ENCODE results near the gene PLPP3. TPM values are rescaled to one million over a fixed set of nuclear protein-coding genes. Genes with fewer than 3 reads are reported as not detected.

The PLPP3 gene
- total RNA-seq, 1 donor from 2014 or later, result 236 TPM

DNA sequence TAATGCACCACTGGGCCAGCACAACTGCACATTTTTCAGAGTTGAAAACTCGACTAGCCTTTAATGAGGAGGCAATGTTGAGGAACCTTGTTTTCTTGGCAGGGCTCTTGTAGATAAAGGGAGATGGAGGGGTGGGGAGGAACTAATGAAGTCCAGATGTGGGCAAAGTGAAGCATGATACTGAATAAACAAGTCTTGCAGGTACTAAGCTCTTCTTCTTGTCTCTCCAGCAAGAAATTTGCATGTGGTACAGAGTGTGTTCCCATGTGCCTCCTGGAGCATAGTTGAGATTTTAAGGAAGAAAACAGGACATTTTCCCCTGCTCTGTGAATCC is 47.0 kb downstream of the PLPP3 start:
- Histone ChIP-seq H3K4me1 (peaks cover 93% of the 10 kb centered on the region), H3K4me3 (no peak overlapping the region), H3K27ac (peak overlapping the region; percentile 31), H3K9me3 (no peaks in the 10 kb centered on the region), H3K27me3 (no peaks in the 10 kb centered on the region), H3K36me3 (peaks cover 0 to 45% of the 10 kb centered on the region in 2 donors)
- no peak for DNase-seq (ENCODE audit: extremely low spot score in 2 of 2)
- intact Hi-C loops (cut with DNase I), result no loop called here
- TF ChIP-seq POLR2A (IDR thresholded peaks at IDR 0.05), result no peak
- TF ChIP-seq, protein P1, sequence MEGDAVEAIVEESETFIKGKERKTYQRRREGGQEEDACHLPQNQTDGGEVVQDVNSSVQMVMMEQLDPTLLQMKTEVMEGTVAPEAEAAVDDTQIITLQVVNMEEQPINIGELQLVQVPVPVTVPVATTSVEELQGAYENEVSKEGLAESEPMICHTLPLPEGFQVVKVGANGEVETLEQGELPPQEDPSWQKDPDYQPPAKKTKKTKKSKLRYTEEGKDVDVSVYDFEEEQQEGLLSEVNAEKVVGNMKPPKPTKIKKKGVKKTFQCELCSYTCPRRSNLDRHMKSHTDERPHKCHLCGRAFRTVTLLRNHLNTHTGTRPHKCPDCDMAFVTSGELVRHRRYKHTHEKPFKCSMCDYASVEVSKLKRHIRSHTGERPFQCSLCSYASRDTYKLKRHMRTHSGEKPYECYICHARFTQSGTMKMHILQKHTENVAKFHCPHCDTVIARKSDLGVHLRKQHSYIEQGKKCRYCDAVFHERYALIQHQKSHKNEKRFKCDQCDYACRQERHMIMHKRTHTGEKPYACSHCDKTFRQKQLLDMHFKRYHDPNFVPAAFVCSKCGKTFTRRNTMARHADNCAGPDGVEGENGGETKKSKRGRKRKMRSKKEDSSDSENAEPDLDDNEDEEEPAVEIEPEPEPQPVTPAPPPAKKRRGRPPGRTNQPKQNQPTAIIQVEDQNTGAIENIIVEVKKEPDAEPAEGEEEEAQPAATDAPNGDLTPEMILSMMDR (IDR thresholded peaks at IDR 0.05), result no peak
- no peak for TF ChIP-seq POLR2AphosphoS5 (IDR thresholded peaks at IDR 0.05; ENCODE audit: insufficient read depth in 1 of 2, low read depth in 1 of 2)

DNA sequence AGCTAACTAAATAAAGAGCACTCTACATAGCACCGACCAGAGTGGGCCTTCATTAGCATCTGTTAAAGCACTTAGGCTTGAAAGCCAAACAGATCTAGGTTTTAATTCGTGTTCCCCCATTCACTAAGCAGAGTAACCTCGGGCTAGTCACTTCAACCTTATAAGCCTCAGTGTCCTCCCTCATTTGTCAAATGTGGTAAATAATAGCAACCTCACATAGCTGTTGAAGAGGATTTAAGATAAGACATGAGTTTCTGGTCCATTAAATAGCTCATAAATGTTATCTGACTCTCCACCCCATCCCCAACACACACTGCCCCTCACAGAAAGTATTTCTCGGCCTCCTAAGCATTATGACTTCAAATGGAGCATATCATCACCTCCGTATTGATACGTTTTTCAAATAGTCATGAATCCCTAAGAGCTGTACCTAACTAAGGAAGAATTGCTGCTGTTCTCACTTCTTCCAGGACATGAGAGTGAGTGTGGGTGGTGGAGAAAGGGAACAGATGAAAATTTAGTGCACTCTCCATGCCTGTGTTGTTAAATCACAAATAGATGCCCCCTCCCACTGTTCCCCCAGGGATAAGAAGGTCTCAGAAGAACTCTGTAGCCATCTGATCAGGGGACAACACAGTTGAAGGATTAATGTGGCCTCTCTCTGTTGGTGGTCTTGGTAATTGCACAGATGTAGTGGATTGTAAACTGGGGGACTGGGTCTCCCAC is 47.6 kb downstream of the PLPP3 start:
- no peak for TF ChIP-seq POLR2A (IDR thresholded peaks at IDR 0.05)
- TF ChIP-seq, protein P1 (IDR thresholded peaks at IDR 0.05), result no peak
- TF ChIP-seq POLR2AphosphoS5 (IDR thresholded peaks at IDR 0.05; ENCODE audit: insufficient read depth in 1 of 2, low read depth in 1 of 2), result no peak
- H3K36me3 ChIP-seq, result peaks cover 0 to 40% of the 10 kb centered on the region in 2 donors
- peaks cover 93% of the 10 kb centered on the region for H3K4me1 ChIP-seq
- no peak for DNase-seq (ENCODE audit: extremely low spot score in 2 of 2)
- H3K27ac ChIP-seq, result peak overlapping the region; percentile 31
- intact Hi-C loops (cut with DNase I), result no loop called here
- H3K4me3 ChIP-seq, result no peak overlapping the region
- no peaks in the 10 kb centered on the region for H3K9me3 ChIP-seq
- no peaks in the 10 kb centered on the region for H3K27me3 ChIP-seq

DNA sequence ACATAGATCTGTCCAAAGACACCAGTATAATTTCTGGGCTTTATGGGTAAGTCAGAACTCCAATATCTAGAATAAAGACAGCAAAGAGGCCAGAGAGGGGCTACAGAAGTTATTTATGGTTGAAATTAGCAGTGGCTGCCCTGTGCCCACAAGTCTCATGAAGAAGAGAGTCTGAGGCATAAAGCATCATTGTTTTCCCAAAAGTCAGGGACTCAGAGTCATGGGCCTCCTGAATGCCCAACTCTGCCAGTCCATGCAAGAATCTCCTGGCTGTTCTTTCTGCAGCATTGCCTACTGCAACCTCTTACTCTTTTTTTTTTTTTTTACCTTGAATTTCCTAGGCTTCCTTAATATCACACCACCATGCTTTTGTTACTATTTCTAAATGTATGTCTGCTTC is 49.6 kb downstream of the PLPP3 start:
- H3K4me1 ChIP-seq, result peaks cover 95% of the 10 kb centered on the region
- peaks cover 0 to 21% of the 10 kb centered on the region in 2 donors for H3K36me3 ChIP-seq
- TF ChIP-seq POLR2A (IDR thresholded peaks at IDR 0.05), result no peak
- no peak for TF ChIP-seq POLR2AphosphoS5 (IDR thresholded peaks at IDR 0.05; ENCODE audit: insufficient read depth in 1 of 2, low read depth in 1 of 2)
- TF ChIP-seq, protein P1 (IDR thresholded peaks at IDR 0.05), result no peak
- H3K9me3 ChIP-seq, result no peaks in the 10 kb centered on the region
- intact Hi-C loops (cut with DNase I), result no loop called here
- H3K27ac ChIP-seq, result peak overlapping the region; percentile 40
- no peak overlapping the region for H3K4me3 ChIP-seq
- H3K27me3 ChIP-seq, result no peaks in the 10 kb centered on the region
- no peak for DNase-seq (ENCODE audit: extremely low spot score in 2 of 2)

DNA sequence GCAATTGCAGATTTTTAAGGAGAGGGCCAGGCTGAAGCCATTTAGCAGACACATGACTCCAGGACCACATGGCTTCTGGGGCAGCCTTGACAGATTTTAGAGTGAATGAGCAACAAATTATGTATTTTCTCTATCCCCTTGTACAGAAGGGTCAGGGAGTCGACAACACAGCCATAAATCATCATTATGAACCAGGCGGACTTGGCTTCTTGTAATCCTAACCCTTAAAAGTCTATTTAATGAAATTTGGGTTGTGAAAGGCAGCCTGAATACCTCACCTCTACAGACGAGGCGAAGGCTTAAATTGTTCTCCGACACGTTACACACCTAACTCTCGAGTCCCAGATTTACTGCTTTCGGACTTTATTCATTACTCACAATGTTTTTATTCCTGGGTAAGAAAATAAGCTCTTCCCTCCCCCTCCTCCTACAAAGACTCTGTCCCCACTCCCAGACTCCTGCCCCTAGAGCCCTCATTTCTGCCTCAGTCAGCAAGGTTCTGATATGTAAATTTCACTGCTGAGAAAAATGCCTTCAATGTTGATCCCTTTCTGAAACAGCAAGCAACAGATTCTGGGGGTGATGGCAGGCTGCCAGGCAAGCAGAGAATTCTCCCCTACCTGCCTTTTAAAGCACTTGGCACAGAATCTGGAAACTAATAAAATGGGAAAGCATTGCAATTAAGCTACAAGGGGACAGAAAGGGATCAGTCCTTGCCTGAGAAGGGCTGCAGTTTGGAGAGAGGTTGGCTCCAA is 51.6 kb downstream of the PLPP3 start:
- H3K36me3 ChIP-seq, result peaks cover 4 to 25% of the 10 kb centered on the region in 2 donors
- no peak overlapping the region for H3K4me3 ChIP-seq
- no peaks in the 10 kb centered on the region for H3K27me3 ChIP-seq
- peaks cover 84% of the 10 kb centered on the region for H3K4me1 ChIP-seq
- TF ChIP-seq POLR2AphosphoS5 (IDR thresholded peaks at IDR 0.05; ENCODE audit: insufficient read depth in 1 of 2, low read depth in 1 of 2) (no peak), POLR2A (IDR thresholded peaks at IDR 0.05) (no peak)
- TF ChIP-seq, protein P1 (IDR thresholded peaks at IDR 0.05), result no peak
- H3K9me3 ChIP-seq, result no peaks in the 10 kb centered on the region
- H3K27ac ChIP-seq, result peak overlapping the region; percentile 40
- intact Hi-C loops (cut with DNase I), result no loop called here
- no peak for DNase-seq (ENCODE audit: extremely low spot score in 2 of 2)
